ENCODE data around the gene CTNND2. TPM values are rescaled to one million over a fixed set of nuclear protein-coding genes. Genes with fewer than 3 reads are reported as not detected.

Gene CTNND2
- total RNA-seq, 1 experiment from 2014 or later, result 11.4 TPM

- no peak for DNase-seq (ENCODE audit: extremely low read depth, low read depth)
These were observed 679.6 kb downstream of the CTNND2 start for GRCh38 chr5:11224436-11225187.

- DNase-seq (ENCODE audit: extremely low read depth, low read depth), result no peak
These were observed 682.1 kb downstream of the CTNND2 start for GRCh38 chr5:11222169-11222568.

GRCh38 chr5:11214864-11215644 lies 689.2 kb downstream of the CTNND2 start:
- DNase-seq (ENCODE audit: extremely low read depth, low read depth), result no peak

GRCh38 chr5:11212706-11213105 lies 691.5 kb downstream of the CTNND2 start:
- no peak for DNase-seq (ENCODE audit: extremely low read depth, low read depth)

DNA sequence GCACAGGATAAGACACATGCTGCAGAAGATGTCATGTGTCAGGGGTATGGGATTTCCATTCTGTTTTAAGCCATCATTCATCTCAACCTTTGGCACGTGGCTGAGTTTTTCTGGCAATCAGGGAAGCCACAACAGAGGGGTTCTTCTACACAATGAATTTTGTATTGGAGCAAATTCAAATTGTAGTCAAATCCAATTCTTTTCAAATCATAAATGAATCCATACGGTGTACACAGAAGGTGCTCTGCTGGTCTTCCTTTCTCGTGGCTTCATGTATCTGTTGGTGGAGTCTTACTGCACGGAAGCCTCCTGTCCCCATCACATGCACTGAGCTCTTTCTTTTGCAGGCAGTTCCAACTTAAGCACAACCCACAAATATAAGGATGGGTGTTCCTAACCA lies 706.5 kb downstream of the CTNND2 start:
- no peak for DNase-seq (ENCODE audit: extremely low read depth, low read depth)

GRCh38 chr5:11191673-11192072 lies 712.6 kb downstream of the CTNND2 start:
- no peak for DNase-seq (ENCODE audit: extremely low read depth, low read depth)

- DNase-seq (ENCODE audit: extremely low read depth, low read depth), result no peak
These were observed 721.7 kb downstream of the CTNND2 start for GRCh38 chr5:11182441-11183080.

GRCh38 chr5:11181940-11182339 lies 722.3 kb downstream of the CTNND2 start:
- DNase-seq (ENCODE audit: extremely low read depth, low read depth), result no peak

GRCh38 chr5:11180890-11181289 lies 723.4 kb downstream of the CTNND2 start:
- DNase-seq (ENCODE audit: extremely low read depth, low read depth), result no peak

GRCh38 chr5:11177999-11178711 lies 726.1 kb downstream of the CTNND2 start:
- DNase-seq (ENCODE audit: extremely low read depth, low read depth), result no peak

- no peak for DNase-seq (ENCODE audit: extremely low read depth, low read depth)
These were observed 729.7 kb downstream of the CTNND2 start for GRCh38 chr5:11174591-11174990.

DNA sequence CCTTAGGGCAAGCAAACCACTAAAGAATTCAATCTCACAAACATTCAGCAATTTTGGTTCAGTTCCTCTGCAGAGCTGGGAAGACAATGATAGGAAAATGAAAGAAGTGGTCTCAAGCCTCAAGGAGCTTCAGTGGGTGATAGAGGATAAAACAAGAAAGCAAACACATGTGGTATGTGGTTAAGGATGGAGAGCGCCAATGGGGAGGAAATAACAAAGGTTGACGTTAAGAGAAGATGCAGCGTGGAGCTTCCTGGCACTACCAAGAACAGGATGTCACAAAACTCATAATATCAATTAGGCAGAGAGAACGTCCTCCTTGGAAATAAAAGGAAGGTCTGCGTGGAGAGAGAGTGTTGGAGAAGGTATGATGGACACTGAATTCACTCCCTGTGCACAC lies 731.8 kb downstream of the CTNND2 start:
- no peak for DNase-seq (ENCODE audit: extremely low read depth, low read depth)

DNA sequence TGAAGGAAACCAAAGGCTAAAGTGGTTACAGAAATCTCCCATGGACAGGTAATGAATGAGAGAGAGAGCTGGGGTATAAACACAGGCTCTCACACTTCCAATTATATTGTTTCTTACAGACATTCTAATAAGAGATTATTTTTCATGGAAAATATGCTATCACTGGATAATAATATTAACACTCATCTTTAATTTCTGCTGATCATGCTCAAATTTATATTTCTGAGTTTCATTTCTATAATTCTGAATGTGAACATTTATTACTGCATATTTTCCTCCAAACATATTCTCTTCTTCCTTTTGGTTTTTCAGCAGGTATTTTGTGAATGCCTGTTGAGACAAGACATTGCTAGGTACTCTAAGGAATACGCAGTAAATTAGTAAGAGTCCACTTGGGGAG lies 733.0 kb downstream of the CTNND2 start:
- DNase-seq (ENCODE audit: extremely low read depth, low read depth), result no peak

DNA sequence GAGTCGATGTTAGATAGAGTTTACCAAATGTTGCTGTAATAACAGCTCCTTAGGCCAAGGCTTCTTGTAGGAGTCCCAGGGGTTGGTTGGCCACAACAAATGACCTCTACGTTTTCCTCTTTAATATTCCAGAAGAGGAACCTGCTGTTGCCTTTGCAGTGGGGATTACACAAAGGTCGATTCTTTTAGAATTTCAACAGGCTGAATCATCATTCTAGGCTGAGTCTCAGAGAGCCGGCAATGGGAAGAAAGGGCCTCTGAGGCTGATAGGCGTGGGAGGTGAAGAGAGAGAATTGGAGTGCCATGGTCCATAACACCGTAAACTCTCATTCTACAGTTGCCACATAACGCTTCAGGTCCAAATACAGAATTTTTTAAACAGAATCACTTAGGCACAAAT lies 737.3 kb downstream of the CTNND2 start:
- DNase-seq (ENCODE audit: extremely low read depth, low read depth), result no peak

- no peak for DNase-seq (ENCODE audit: extremely low read depth, low read depth)
These were observed 739.5 kb downstream of the CTNND2 start for GRCh38 chr5:11164531-11165294.

DNA sequence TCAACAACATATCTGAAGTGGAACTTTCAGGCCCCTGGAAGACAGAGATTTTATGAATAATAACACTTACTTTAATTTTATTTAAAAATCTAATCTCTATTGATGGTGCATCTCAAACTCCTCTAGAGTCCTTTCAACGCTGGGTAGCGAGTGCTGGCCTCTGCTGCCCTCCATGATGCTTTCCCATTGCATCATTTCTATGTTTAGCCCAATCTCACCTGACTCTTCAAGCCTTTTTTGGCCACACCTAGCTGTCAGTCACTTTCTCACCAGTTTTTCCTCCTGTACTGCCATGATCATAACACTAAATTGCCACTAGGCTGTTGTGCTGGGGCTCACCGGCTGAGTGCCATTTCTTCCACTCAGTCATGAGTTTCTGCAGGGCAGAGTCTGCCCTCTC lies 747.1 kb downstream of the CTNND2 start:
- no peak for DNase-seq (ENCODE audit: extremely low read depth, low read depth)

- DNase-seq (ENCODE audit: extremely low read depth, low read depth), result no peak
These were observed 750.4 kb downstream of the CTNND2 start for GRCh38 chr5:11153670-11154382.

GRCh38 chr5:11152368-11152767 lies 751.9 kb downstream of the CTNND2 start:
- DNase-seq (ENCODE audit: extremely low read depth, low read depth), result no peak

DNA sequence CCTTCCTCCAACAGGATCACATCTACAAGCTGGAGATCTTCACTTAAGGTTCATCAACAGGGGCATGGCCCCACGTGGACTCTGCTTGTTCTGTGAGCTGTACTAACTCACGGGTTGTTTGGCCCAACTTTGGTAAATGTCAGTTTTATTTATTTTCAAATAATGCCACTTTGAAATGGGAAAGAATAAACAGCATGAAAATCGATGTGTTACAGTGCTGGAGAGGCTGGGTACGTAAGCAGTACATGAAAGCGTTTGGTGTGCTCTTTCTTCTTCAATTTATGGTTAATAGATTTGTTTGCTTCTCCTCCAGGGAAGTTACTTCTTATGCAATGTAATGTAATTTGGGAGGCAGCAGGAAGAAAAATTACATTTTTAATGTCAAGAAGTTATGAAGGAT lies 753.3 kb downstream of the CTNND2 start:
- no peak for DNase-seq (ENCODE audit: extremely low read depth, low read depth)

Data from NCI-H460 (cell line).